Measurements from ENCODE around the gene KRT40.

The KRT40 gene

GRCh38 chr17:41024697-41025096, 40.6 kb upstream of the KRT40 start:
- no peaks in the 10 kb centered on the region for H3F3A ChIP-seq (ENCODE audit: insufficient read depth)
- H2AFZ ChIP-seq (ENCODE audit: low read depth, low read length, severe bottlenecking), result no peak overlapping the region
- no peaks in the 10 kb centered on the region for H3K79me2 ChIP-seq (ENCODE audit: insufficient read depth, low read length)
- H4K20me1 ChIP-seq (ENCODE audit: low read depth, low read length), result no peaks in the 10 kb centered on the region
- H3K27ac ChIP-seq (ENCODE audit: low read depth, low read length), result no peak overlapping the region
- no peaks in the 10 kb centered on the region for H3K9me2 ChIP-seq (replicated peaks; ENCODE audit: insufficient read depth, low read length)
- H3K9ac ChIP-seq (ENCODE audit: low read length), result no peak overlapping the region
- no peak overlapping the region for H3K4me3 ChIP-seq (ENCODE audit: insufficient read depth, low read length, poor library complexity, severe bottlenecking)
- no peaks in the 10 kb centered on the region for H3K36me3 ChIP-seq (ENCODE audit: low read length)
- H3K4me2 ChIP-seq (ENCODE audit: low read depth, low read length, poor library complexity, severe bottlenecking), result no peak overlapping the region
- no peaks in the 10 kb centered on the region for H3K9me3 ChIP-seq (ENCODE audit: insufficient read depth, low read length)
- H3K27me3 ChIP-seq (ENCODE audit: low read length), result no peaks in the 10 kb centered on the region
- TF ChIP-seq EZH2phosphoT487 (conservative IDR thresholded peaks at IDR 0.05; ENCODE audit: low read length) (no peak), CTCF (IDR thresholded peaks at IDR 0.05; ENCODE audit: insufficient read depth, low read length, poor library complexity, severe bottlenecking) (no peak)

GRCh38 chr17:41020336-41020735, 36.2 kb upstream of the KRT40 start:
- no peak overlapping the region for H2AFZ ChIP-seq (ENCODE audit: low read depth, low read length, severe bottlenecking)
- H3K36me3 ChIP-seq (ENCODE audit: low read length), result no peaks in the 10 kb centered on the region

GRCh38 chr17:41019415-41019814, 35.3 kb upstream of the KRT40 start:
- Histone ChIP-seq H3K36me3 (ENCODE audit: low read length) (no peaks in the 10 kb centered on the region), H3K9ac (ENCODE audit: low read length) (no peak overlapping the region), H3K9me2 (replicated peaks; ENCODE audit: insufficient read depth, low read length) (no peaks in the 10 kb centered on the region), H3K4me2 (ENCODE audit: low read depth, low read length, poor library complexity, severe bottlenecking) (no peak overlapping the region), H3K27ac (ENCODE audit: low read depth, low read length) (no peak overlapping the region), H3K4me3 (ENCODE audit: insufficient read depth, low read length, poor library complexity, severe bottlenecking) (no peak overlapping the region), H3K9me3 (ENCODE audit: insufficient read depth, low read length) (no peaks in the 10 kb centered on the region), H3K79me2 (ENCODE audit: insufficient read depth, low read length) (no peaks in the 10 kb centered on the region), H3F3A (ENCODE audit: insufficient read depth) (no peaks in the 10 kb centered on the region), H2AFZ (ENCODE audit: low read depth, low read length, severe bottlenecking) (no peak overlapping the region), H3K27me3 (ENCODE audit: low read length) (no peaks in the 10 kb centered on the region), H4K20me1 (ENCODE audit: low read depth, low read length) (no peaks in the 10 kb centered on the region)
- TF ChIP-seq EZH2phosphoT487 (conservative IDR thresholded peaks at IDR 0.05; ENCODE audit: low read length) (no peak), CTCF (IDR thresholded peaks at IDR 0.05; ENCODE audit: insufficient read depth, low read length, poor library complexity, severe bottlenecking) (no peak)

More at GRCh38 chr17:41020336-41020735, 36.2 kb upstream of the KRT40 start:
- Histone ChIP-seq H4K20me1 (ENCODE audit: low read depth, low read length) (no peaks in the 10 kb centered on the region), H3K27me3 (ENCODE audit: low read length) (no peaks in the 10 kb centered on the region), H3F3A (ENCODE audit: insufficient read depth) (no peaks in the 10 kb centered on the region), H3K4me3 (ENCODE audit: insufficient read depth, low read length, poor library complexity, severe bottlenecking) (no peak overlapping the region), H3K9ac (ENCODE audit: low read length) (no peak overlapping the region), H3K9me3 (ENCODE audit: insufficient read depth, low read length) (no peaks in the 10 kb centered on the region), H3K4me2 (ENCODE audit: low read depth, low read length, poor library complexity, severe bottlenecking) (no peak overlapping the region), H3K79me2 (ENCODE audit: insufficient read depth, low read length) (no peaks in the 10 kb centered on the region), H3K27ac (ENCODE audit: low read depth, low read length) (no peak overlapping the region), H3K9me2 (replicated peaks; ENCODE audit: insufficient read depth, low read length) (no peaks in the 10 kb centered on the region)
- TF ChIP-seq EZH2phosphoT487 (conservative IDR thresholded peaks at IDR 0.05; ENCODE audit: low read length) (no peak), CTCF (IDR thresholded peaks at IDR 0.05; ENCODE audit: insufficient read depth, low read length, poor library complexity, severe bottlenecking) (no peak)
